OCI-LY1 (cell line): Measurements from ENCODE around the gene PTPN6.

ENCODE experiments used
- H2AFZ ChIP-seq: fragments of 200-600 bp; sonication (generic), shearing (Covaris generic); 2 replicates; pipeline ENCODE4 v1.6.0; 2014; ENCODE audit warnings: antibody characterized with exemption, mild to moderate bottlenecking, low read length
- H3F3A ChIP-seq: fragments of 200-600 bp; sonication (generic), shearing (Covaris generic); 2 replicates; pipeline ENCODE4 v1.6.0; 2014; ENCODE audit warnings: mild to moderate bottlenecking, antibody characterized with exemption, low read length, moderate library complexity; ENCODE audit not compliant: insufficient read depth
- H3K27ac ChIP-seq: fragments of 200-600 bp; sonication (generic); 2 replicates; pipeline ENCODE4 v1.5.1; 2014; ENCODE audit warnings: low read length, mixed run types, mild to moderate bottlenecking, low read depth; ENCODE audit not compliant: poor library complexity, severe bottlenecking
- H3K27me3 ChIP-seq: fragments of 200-600 bp; sonication (generic); 2 replicates; pipeline ENCODE4 v1.6.0; 2014; ENCODE audit warnings: antibody characterized with exemption, mild to moderate bottlenecking, low read length, moderate library complexity; ENCODE audit not compliant: insufficient read depth
- H3K36me3 ChIP-seq: fragments of 200-600 bp; sonication (generic); 2 replicates; pipeline ENCODE4 v1.6.1; 2014; ENCODE audit warnings: mild to moderate bottlenecking, antibody characterized with exemption, low read length, moderate library complexity, mixed read lengths; ENCODE audit not compliant: insufficient read depth
- H3K4me1 ChIP-seq: fragments of 200-600 bp; sonication (generic); 2 replicates; pipeline ENCODE4 v1.5.1; 2014; ENCODE audit warnings: mild to moderate bottlenecking, low read length, moderate library complexity; ENCODE audit not compliant: insufficient read depth, severe bottlenecking
- H3K4me2 ChIP-seq: fragments of 200-600 bp; sonication (generic), shearing (Covaris generic); 2 replicates; pipeline ENCODE4 v1.6.1; 2014; ENCODE audit warnings: low read length
- H3K4me3 ChIP-seq: fragments of 200-600 bp; sonication (generic); 2 replicates; pipeline ENCODE4 v1.5.1; 2014; ENCODE audit warnings: low read length, low read depth, mild to moderate bottlenecking, mixed read lengths; ENCODE audit not compliant: poor library complexity, severe bottlenecking
- H3K79me2 ChIP-seq: fragments of 200-600 bp; shearing (Covaris generic); 2 replicates; pipeline ENCODE4 v1.6.1; 2016; ENCODE audit warnings: mixed run types, low read length, mixed read lengths; ENCODE audit not compliant: insufficient read depth
- H3K9ac ChIP-seq: fragments of 200-600 bp; sonication (generic), shearing (Covaris generic); 2 replicates; pipeline ENCODE4 v1.6.1; 2014; ENCODE audit warnings: mild to moderate bottlenecking, low read length, mixed read lengths
- H3K9me2 ChIP-seq: fragments of 200-600 bp; sonication (generic), shearing (Covaris generic); 2 replicates; pipeline ENCODE4 v1.6.1; 2014; ENCODE audit warnings: low read depth, mild to moderate bottlenecking, low read length, mixed read lengths
- H3K9me3 ChIP-seq: fragments of 200-600 bp; shearing (Covaris generic); 2 replicates; pipeline ENCODE4 v1.6.1; 2014; ENCODE audit warnings: low read length, mixed read lengths
- H4K20me1 ChIP-seq: fragments of 200-600 bp; sonication (generic), shearing (Covaris generic); 2 replicates; pipeline ENCODE4 v1.6.0; 2016; ENCODE audit warnings: mild to moderate bottlenecking, low read length; ENCODE audit not compliant: insufficient read depth
- CTCF ChIP-seq: fragments of 200-600 bp; sonication (generic), shearing (Covaris generic); IDR thresholded peaks from 2 replicates; pipeline ENCODE4 v1.5.1; 2017; ENCODE audit warnings: mild to moderate bottlenecking, antibody characterized with exemption, low read length, moderate library complexity, mixed read lengths
- EZH2 ChIP-seq: fragments of 200-600 bp; sonication (generic), shearing (Covaris generic); IDR thresholded peaks from 2 replicates; pipeline ENCODE4 v1.8.0; 2017; ENCODE audit warnings: borderline replicate concordance, mixed run types, mild to moderate bottlenecking, antibody characterized with exemption, low read length, moderate library complexity, mixed read lengths

The PTPN6 gene

GRCh38 chr12:6917491-6918231 lies 33.5 kb upstream of the PTPN6 start:
- no peaks in the 10 kb centered on the region for H3K9me2 ChIP-seq
- H3K4me1 ChIP-seq = peaks cover 21% of the 10 kb centered on the region
- H3K4me2 ChIP-seq = no peak overlapping the region
- H4K20me1 ChIP-seq = no peaks in the 10 kb centered on the region
- no peak overlapping the region for H3K4me3 ChIP-seq
- TF ChIP-seq CTCF (no peak), EZH2 (no peak)
- H2AFZ ChIP-seq = no peak overlapping the region
- H3K9me3 ChIP-seq = no peaks in the 10 kb centered on the region
- no peaks in the 10 kb centered on the region for H3F3A ChIP-seq
- H3K36me3 ChIP-seq = no peaks in the 10 kb centered on the region
- peaks cover 10% of the 10 kb centered on the region; the same call in 1 of the 2 replicates for H3K27me3 ChIP-seq
- no peaks in the 10 kb centered on the region for H3K79me2 ChIP-seq
- no peak overlapping the region for H3K27ac ChIP-seq
- no peak overlapping the region for H3K9ac ChIP-seq

GRCh38 chr12:6919588-6919987 lies 31.6 kb upstream of the PTPN6 start:
- no peaks in the 10 kb centered on the region for H4K20me1 ChIP-seq
- H3K4me3 ChIP-seq = no peak overlapping the region
- H3K79me2 ChIP-seq = no peaks in the 10 kb centered on the region
- no peaks in the 10 kb centered on the region for H3K9me3 ChIP-seq
- H3K4me2 ChIP-seq = no peak overlapping the region
- H2AFZ ChIP-seq = no peak overlapping the region
- H3K9ac ChIP-seq = no peak overlapping the region
- no peaks in the 10 kb centered on the region for H3K9me2 ChIP-seq
- peaks cover 5% of the 10 kb centered on the region; the same call in 1 of the 2 replicates for H3K27me3 ChIP-seq
- peaks cover 19% of the 10 kb centered on the region for H3K4me1 ChIP-seq
- no peak overlapping the region for H3K27ac ChIP-seq
- TF ChIP-seq EZH2 = no peak
- no peak for TF ChIP-seq CTCF
- H3F3A ChIP-seq = no peaks in the 10 kb centered on the region
- no peaks in the 10 kb centered on the region for H3K36me3 ChIP-seq

- no peak overlapping the region for H3K9ac ChIP-seq
- H2AFZ ChIP-seq = no peak overlapping the region
- H3F3A ChIP-seq = no peaks in the 10 kb centered on the region
- H3K36me3 ChIP-seq = no peaks in the 10 kb centered on the region
- TF ChIP-seq CTCF (no peak), EZH2 (no peak)
- no peak overlapping the region for H3K27ac ChIP-seq
- no peak overlapping the region for H3K4me3 ChIP-seq
- H3K4me1 ChIP-seq = peaks cover 11% of the 10 kb centered on the region
- no peak overlapping the region for H3K4me2 ChIP-seq
- H3K9me3 ChIP-seq = no peaks in the 10 kb centered on the region
- no peaks in the 10 kb centered on the region for H3K79me2 ChIP-seq
- peaks cover 8% of the 10 kb centered on the region; the same call in 1 of the 2 replicates for H3K27me3 ChIP-seq
- H4K20me1 ChIP-seq = no peaks in the 10 kb centered on the region
- H3K9me2 ChIP-seq = no peaks in the 10 kb centered on the region
Measured at GRCh38 chr12:6921539-6921938, 29.6 kb upstream of the PTPN6 start.
